DND-41 (cell line): ENCODE results near the gene PUS3.

Experiments
- EZH2 ChIP-seq: IDR thresholded peaks from 3 replicates; pipeline ENCODE4 v1.6.1; 2012; ENCODE audit warnings: borderline replicate concordance, low read depth, mild to moderate bottlenecking, moderate library complexity, low read length, inconsistent platforms; ENCODE audit not compliant: severe bottlenecking
- TF ChIP-seq, protein P1 (sequence below): IDR thresholded peaks from 2 replicates; pipeline ENCODE4 v1.5.1; 2012; ENCODE audit warnings: borderline replicate concordance, low read length, moderate library complexity, mild to moderate bottlenecking; ENCODE audit not compliant: poor library complexity, severe bottlenecking; ENCODE audit errors: extremely low read depth

DNA sequence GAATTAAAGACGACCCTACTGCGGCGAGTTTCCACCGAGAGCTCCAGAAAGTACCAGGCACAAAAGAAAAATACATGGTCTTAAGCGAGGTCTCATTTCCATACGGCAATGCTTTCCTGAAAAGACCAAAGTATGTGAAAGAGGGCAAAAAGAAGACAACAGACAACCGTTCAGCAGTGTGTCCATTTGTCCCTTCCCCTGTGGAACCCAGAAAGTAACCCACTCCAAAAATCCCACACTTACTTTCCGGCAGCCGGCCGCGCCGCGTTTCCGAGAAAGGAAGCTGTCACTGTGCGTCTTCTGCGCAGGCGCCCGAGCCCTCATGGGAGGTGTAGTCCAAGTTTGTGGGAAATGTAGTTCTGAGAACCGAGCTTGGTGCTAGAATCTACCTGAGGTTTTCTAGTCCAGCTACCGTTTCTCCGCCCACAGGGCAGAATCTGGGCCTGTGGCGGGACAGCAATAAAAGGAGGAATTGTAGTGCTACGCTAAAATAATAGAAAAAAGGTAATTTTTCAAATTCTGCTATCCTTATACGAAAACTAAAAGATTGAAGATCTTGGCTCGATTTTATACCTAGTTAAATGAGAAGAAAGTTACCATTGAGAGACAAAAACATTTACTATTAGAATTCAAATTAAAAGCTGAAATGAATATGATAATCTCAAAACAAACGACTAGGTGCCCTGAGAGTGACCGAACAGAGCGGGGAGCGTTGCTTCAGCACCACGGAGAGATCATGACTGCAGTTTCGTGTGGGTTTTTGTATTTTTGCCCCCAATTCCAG is at the start of gene PUS3:
- no peak for TF ChIP-seq EZH2
- TF ChIP-seq, protein P1, sequence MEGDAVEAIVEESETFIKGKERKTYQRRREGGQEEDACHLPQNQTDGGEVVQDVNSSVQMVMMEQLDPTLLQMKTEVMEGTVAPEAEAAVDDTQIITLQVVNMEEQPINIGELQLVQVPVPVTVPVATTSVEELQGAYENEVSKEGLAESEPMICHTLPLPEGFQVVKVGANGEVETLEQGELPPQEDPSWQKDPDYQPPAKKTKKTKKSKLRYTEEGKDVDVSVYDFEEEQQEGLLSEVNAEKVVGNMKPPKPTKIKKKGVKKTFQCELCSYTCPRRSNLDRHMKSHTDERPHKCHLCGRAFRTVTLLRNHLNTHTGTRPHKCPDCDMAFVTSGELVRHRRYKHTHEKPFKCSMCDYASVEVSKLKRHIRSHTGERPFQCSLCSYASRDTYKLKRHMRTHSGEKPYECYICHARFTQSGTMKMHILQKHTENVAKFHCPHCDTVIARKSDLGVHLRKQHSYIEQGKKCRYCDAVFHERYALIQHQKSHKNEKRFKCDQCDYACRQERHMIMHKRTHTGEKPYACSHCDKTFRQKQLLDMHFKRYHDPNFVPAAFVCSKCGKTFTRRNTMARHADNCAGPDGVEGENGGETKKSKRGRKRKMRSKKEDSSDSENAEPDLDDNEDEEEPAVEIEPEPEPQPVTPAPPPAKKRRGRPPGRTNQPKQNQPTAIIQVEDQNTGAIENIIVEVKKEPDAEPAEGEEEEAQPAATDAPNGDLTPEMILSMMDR, result no peak
